Endometrium (tissue), 2 donors: ENCODE results near the gene HIVEP3.
"Not testable (repeated sequence)": the region's sequence is repeated elsewhere in the genome, so short reads cannot be mapped to it uniquely, and the experiment has no call there.

Experiments used
- FAIRE-seq: peaks from 2 replicates; lab custom pipeline; 2012; peaks lifted over from hg19 to GRCh38; lab: Jason Lieb, UNC
- donor health status: control.
- donor health status: control.

HIVEP3 gene

DNA sequence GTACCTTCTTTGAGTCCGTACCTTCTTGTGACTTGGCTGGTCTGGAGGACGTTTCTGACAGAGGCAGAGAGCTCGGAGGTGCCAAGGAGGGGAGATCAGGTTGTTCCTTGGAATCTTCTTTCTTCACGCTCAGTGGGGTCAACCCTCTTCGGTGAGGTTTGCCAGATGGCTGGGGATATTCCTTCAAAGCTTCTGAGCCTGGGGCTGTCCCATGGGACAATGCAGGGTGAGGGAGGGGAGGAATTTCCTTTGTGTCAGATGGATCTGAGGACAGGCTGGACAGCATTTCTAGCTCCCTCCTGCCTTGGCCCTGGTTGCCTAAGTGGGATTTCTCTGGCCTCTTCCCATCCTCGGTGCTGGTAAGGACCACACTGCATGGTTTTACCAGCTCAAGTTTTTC, 338.7 kb downstream of the HIVEP3 start:
- FAIRE-seq: no peak

DNA sequence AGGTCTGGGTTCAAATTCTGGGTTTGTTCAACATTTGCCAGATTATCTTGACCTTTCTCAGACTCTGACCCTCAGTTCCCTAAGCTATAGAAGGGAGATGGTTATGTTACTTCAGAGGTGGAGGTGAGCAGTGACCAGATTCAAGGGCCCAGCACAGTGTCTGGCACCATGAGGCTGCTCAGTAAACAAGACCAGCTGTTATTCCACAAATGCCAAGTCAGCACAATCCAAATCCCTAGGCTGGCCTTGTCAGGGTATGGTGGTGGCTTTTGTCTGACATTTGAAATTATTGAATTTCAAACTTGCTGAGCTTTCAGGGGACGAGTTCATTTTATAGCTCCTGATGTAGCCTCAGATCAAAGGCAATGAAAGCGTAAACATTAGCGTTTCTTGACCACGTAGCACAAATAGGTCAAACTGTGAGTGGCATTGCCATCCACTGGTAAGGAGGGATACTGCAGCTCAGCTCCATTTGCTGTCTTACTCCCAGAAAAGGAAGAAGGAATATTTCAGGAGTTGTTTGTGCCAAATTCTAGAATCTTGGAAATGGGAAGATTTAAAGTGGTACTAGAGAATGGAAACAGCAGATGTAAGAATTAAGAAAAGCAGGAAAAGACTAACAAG, 339.9 kb downstream of the HIVEP3 start:
- FAIRE-seq: no peak

DNA sequence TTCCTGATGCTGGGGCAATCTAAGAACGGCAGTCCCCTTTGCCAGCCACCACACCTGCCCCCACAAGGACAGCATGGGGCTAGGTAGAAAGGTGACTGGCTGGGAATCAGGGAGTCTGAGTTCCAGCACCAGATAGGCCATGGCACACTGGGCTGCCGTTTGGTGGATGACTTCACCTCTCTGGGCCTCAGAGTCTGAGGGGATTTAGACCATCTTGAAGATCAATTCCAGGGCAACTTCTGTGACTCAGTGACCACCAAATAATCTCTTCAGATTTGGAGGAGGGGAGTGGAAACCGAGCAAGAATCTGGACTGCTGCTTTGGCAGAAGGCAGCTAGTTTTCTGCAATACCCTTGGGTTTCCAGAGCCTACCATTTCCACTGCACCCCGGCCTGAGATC, 342.1 kb downstream of the HIVEP3 start:
- no peak for FAIRE-seq

DNA sequence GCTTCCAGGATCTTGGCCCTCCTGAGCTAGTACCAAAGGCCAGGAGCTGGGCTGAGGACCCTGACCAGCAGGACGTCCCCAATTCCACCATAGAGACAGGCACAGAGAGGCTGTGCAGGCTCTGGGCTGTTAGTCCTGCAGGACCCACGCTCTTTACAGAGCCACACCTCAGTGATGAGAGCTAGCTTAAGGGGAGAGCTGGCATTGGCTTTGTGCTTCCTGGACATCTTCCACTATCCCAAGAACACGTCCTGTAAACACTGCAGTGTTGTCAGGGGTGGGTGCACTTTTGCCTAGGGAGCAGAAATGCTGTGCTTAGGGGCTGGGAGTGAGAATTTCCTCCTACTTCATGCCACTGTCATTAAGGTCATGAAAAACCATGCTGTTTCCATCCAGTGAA, 342.5 kb downstream of the HIVEP3 start:
- no peak for FAIRE-seq

DNA sequence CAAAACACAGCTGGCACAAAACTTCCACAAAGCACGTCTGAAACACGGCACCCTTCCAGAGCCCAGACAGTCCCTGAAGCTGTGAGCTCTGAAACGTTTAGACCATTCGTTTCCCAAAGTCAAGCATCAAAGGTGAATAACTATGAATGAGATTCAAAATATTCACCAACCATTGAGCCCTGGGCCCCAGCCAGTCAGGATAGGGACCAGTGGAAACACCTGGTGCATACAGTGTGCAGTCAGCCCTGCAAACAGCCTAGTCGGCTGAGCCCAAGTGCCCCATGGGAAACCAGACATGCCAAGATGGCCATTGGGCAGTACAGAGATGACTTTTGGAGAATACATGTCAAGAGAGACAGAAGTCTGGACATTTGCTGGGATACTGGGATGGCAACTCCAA, 343.9 kb downstream of the HIVEP3 start:
- FAIRE-seq: no peak

DNA sequence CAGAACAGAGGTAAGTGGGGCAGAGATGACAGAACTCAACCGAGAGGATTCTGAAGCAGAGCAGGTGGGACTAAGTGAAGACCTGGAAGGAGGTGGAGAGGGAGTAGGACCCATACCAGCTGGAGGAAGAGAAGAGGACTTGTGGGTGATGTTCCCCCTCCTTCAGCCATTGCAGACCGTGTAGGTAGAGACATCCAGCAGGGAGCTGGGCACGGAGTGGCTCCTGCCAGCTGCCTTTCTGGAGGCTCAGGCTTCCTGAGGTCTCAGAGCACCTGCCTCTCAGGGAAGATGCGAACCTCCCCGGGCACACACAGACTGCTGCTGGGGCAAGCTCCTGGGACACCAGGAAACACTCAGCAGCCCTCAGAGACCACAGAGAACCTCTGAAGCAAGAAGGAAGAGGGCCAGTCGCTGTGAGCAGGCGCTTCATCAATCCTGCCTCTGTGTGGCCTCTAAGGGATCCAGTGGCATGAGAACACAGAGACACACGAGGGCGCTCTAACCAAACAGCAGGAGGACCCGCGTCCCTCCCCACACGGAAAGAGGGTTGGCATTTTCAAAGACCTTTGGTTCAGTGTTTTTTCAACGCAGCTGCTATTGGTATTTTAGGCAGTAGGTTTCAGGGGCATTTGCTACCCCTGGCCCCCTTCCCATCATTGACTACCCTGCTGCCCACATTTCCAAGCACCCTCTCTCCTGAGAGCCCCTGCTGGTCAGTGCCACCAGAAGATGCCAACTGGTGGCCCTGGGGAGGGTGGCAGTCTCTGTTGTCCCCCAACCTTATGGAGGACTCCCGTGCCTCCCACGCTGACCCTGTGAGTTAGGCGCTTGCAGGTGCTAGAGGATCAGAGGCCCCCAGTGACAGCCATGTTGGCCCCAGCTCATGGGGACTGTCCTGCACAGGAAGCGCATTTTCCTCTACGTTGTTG, 344.7 kb downstream of the HIVEP3 start:
- no peak for FAIRE-seq

DNA sequence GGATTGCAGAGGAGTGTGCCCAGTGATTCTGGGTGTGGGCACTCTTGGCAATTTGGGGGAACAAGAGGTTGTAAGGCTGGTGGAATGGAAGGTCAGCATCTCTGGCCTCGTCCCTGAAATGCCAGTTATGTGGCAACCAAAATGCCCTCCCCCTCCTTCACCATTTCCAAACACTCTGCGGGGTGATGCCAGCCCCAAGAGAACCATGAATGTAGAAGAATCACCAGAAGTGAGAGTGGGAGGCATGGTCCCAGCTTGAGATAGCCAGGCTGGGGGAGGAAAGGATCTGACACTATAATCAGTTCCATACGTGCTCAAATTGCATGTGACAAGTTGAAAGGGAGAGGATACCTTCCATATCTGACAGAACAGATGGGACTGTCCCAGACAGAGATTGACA, 345.5 kb downstream of the HIVEP3 start:
- FAIRE-seq: no peak

DNA sequence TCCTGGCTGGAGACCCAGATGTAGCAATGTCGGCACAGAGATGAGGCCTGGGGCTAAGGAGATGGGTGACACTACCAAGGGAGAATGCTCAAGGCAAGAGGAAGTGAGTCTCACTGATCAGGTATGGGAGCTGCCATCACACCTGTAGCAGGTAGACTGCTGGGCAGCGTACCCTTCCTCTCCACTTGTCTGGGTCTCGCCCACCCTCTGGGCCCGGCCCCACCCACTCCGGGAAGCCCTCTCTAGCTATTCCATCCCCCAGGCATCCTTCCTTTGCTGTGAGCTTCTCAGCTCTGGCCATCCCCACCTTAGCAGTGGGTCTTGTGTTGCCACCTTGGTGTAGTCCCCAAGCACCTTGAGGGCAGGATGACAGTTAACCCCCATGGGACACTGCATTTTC, 346.5 kb downstream of the HIVEP3 start:
- no peak for FAIRE-seq

DNA sequence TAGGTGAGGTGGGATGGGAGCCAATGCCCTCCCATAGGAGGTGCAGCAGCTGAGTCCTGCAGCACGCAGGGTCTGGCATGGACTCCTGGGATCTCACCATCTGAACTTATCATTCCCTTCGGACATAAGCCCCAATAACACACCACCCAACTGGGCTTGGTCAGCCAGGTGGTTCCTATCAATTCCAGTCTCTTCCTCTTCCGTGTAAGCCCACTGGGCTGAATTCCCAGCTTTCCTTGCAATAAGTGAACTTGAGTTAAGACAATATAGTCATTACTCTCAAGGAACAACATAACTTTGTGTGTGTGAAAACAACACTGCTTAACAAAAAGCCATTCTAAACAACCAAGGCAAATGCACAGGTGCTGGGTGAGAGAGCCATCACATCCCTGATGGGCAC, 347.7 kb downstream of the HIVEP3 start:
- no peak for FAIRE-seq

DNA sequence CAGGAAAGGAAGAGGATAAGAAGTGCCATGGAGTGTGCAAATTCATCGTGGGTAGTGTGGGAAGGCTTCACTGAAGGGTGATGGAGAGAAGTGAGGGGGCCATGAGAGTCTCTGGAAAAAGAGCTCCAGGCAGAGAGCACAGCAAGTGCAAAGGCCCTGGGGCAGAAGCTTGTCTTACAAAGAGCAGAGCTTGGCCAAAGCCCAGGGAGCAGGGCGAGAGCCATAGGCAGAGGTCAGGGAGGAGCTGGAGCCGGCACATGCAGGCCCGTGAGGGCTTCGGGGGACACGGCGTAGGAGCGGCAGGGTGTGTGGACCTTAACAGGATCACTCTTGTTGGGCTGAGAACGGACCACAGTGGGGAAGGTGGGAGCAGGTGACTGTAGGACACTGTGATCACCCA, 350.5 kb downstream of the HIVEP3 start:
- FAIRE-seq: no peak

DNA sequence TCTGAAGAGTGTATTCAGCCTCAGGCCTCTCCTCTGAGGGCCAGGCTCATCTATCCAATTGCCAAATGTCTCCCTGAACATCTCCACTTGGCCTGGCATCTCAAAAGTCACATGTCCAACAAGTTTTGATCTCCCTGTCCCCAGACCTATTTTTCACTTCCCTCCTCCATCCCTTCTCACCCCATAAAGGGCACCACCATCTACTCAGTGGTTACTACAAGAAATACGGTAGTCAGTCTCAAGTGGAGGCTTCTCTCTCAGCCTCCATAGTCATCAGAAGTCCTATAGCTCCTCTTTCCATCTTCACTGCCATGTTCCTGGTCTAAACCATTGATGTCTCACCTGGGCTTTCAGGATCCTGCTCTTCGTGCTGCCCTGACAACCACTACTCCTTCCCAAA, 351.8 kb downstream of the HIVEP3 start:
- no peak for FAIRE-seq

DNA sequence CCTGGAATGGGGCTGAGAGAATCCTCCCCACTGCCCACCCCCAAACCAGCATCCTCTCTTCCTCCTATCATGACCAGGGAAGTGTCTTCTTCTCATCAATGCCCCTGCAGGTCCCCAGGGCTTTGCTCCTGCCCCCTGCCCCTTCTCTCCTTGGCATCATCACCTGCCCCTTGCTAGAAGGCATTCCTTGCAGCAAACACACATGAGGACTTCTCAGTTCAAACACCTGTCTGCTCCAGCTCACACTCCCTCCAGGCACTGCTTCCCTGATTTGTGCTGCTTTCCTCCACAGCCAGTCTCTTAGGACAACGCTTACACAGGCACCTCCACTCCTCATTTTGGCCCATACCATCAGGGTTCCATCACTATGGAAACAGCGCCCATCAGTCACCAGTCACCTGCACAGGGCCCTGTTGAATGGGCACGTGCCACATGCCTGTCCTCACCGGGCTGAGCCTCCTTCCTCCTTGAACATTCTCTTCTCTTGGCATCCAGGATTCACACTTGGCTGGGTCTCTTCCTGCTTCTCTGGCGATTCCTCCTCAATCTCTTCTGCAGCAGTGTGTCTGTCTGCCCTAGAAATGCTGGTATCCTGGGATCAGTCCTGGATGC, 352.3 kb downstream of the HIVEP3 start:
- no peak for FAIRE-seq

DNA sequence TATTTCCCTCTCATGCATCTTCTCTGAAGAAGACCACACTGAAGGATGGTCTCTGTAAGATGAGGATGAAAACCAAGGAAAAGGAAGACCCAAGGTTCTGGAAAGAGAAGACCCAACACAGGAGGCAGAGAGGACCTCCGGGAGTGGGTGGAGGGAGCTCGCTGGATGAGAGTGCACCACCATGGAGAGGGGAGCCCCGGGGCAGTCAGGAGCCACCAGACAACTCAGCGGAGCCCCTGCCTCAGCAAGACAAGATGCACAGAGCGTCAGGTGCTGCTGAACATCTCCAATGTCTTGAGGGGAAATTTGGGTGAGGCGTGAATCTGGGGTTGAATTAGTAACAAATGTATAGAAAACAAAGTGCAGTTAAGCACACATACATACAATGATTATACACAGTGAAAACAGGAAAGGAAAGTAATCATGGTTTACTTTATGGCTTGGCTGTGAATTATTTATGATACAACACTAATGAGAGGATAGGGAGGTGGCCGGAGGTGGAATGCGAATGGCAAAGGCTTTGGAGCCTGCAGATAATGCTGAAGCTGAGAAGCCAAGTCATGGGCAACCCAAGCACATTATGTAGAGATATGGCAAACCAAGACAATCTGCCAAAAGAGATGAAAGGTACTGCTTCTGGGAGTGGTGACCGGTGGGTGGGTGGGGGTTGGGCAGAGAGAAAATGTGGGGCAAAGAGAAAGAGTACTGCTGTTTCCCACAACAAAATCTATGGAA, 353.8 kb downstream of the HIVEP3 start:
- FAIRE-seq: no peak

DNA sequence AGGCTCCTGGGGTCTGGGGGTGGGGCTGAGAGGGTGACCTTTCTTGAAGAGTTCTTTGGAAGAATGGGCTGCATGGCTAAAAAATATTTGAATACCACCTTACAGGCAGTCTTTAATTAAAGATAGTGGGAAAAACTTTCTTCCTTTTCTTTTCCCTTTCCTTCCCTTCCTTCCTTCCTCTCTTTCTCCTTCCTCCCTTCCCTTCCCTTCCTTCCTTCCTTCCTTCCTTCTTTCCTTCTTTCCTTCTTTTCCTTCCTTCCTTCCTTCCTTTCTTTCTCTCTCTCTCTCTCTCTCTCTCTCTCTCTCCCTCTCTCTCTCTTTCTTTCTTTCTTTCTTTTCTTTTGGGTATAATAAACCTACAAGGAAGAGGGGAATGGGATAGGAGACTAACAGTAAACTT, 356.4 kb downstream of the HIVEP3 start:
- FAIRE-seq: no peak

DNA sequence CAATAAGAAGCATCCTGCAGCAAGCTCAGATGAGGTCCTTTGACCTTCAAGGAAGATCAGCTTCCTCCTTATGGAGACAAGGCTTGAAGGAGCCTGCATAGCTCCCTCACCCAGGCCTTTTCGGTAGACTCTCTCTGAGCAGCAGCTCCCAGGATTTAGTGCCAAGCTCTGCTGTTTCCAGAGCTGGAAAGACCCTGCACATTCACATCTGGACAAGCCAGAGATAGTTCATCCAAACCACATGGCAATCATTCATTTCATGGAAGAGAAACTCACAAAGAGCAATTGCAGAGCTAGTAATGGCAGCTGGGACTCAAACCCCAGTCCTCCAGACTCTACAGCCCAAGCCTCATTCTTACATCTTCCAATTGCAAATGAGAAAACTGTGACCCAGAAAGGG, 357.8 kb downstream of the HIVEP3 start:
- FAIRE-seq: no peak

DNA sequence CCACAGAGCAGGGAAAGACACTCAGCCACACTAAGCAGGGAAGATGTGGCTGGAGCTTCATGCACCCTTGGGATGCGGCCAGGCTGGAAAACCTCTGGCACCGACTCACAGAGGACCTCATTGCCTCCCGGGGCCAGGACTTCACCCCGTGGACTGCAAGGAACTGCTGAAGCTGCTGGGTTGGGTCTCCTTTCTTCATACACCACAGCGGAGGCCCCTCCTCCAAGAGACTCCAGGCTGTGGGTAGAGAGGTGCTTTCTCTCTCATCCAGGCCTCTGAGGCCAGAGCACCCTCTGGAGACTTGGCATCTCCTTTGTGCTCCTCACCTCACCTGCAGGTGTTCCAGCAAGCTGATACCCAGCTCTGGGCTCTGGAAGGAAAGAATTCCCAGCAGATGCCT, 358.2 kb downstream of the HIVEP3 start:
- FAIRE-seq: no peak

DNA sequence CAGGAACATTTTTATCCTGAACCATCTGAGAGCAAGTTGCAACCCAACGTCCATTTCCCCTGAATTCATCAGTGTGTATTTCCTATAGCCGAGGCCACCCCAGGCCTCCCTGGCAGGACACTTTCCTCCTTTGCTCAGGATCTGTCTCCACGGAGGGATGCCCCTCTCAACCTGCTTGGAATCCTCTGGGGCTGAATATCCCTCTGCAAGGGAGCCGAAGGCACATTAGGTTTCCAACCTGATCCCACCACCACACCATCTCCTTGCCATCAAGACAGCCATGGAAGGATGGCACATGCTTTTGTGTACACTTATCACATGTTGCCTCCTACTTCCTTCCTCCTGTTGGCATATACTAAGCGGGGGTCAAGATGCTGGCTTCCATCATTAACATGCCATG, 359.4 kb downstream of the HIVEP3 start:
- no peak for FAIRE-seq

DNA sequence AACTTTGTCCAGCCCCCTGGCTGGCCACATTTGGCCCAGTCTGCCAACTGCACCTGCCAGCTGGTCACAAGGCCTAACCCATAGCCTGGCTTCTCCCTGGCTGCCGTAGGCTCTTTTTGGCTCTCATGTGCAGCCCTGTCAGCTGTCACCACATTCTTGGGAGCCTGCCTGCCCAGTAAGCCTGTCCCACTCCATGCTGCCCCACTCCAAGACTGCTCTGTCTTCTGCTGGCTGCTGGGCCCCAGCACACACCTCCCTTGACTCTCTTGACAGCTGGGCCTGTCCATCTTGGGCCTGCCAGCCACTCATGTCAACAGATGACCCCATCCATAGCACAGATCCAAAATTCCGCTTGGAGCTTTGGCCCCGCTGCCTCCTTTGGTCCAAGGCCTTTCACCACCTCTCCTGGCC, 360.0 kb downstream of the HIVEP3 start:
- no peak for FAIRE-seq

DNA sequence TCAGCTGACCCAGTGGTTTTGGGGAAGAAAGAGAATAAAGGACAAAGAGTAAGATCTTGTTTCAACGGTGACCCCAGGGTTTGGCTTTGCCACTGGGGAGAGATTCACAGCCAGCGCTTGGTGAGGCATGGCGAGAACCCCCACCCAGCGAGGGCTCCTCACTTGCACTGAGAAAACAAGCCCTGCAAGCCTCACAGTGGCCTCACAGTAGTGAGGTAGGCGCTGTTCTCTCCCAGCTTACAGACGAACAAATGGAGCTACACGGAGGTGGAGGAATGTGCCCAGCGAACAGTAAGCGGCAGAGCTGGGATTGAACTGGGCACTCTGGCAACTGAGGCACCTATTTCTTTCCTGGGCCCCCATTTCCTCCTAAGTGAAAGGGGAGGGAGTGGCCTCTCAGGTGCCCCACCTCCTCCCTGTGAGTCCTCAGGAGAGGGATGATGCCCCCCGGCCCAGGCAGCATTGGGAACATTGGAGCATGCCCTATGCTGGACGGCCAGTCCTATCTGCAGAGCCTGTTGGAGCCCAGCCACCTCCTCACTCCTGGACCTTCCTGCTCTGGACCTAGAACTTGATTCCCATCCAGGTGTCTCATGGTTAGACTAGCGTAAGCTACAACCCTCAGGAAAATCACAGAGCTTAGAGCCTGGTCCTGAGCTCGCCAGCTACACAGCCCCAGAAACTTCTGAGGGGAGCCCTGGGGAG, 360.8 kb downstream of the HIVEP3 start:
- no peak for FAIRE-seq

DNA sequence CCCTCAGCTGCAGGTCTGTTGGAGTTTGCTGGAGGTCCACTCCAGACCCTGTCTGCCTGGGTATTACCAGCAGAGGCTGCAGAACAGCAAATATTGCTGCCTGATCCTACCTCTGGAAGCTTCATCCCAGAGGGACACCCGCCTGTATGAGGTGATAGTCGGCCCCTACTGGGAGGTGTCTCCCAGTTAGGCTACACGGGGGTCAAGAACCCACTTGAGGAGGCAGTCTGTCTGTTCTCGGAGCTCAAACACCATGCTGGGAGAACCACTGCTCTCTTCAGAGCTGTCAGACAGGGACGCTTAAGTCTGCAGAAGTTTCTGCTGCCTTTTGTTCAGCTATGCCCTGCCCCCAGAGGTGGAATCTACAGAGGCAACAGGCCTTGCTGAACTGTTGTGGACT, 364.0 kb downstream of the HIVEP3 start:
- not testable (repeated sequence) for FAIRE-seq

DNA sequence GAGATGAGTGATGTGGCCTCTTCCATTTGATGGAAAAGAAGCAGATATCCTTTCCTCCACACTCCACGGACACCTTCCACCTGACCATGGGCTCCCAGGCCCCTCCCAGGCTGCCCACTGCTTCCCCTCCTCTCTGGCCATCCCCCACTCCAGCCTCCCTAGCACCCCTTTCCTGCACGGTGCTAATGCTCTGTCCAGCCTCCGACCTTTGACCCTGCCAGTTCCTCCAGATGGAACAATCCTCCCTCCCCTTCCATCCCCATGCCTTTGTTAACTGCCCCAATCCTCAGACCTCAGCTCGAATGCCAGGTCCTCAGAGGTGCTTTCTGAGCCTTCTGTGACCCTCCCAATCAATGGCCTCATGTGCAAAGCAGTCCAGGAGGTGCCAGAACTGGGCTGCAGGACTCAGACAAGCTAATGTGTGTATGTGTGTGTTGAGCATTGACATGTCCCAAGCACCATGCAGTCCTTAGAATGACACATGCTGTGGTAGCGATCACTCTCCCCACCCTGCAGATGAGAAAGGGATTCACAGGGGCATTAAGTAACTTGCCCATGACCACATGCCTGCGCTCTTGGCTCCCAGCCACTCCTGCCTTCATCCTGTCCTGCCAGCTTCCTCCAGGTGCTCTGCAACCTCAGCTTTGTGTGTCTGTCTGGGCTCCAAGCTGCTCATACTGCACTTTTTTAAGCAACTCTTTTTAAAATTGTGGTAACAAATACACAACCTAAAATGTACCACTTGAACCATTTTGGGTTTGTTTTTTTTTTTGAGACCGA, 370.8 kb downstream of the HIVEP3 start:
- no peak for FAIRE-seq
